Muscle layer of colon (tissue), 2 donors: ENCODE results near the gene PTPN4.

ENCODE experiments used
- H3K27ac ChIP-seq: one replicate; pipeline ENCODE4 v1.7.0; 2013; ENCODE audit warnings: low read depth, mild to moderate bottlenecking, low read length, moderate library complexity
- H3K27me3 ChIP-seq, 2 donors: one replicate each; pipeline ENCODE4 v1.7.0; 2013; ENCODE audit warnings: low read length in 2 of 2, mild to moderate bottlenecking in 2 of 2; ENCODE audit not compliant: insufficient read depth in 2 of 2, control insufficient read depth in 1 of 2
- H3K36me3 ChIP-seq: one replicate; pipeline ENCODE4 v1.7.0; 2013; ENCODE audit warnings: mild to moderate bottlenecking, low read length; ENCODE audit not compliant: insufficient read depth
- H3K4me1 ChIP-seq: one replicate; pipeline ENCODE4 v1.7.0; 2013; ENCODE audit warnings: mild to moderate bottlenecking, low read length; ENCODE audit not compliant: insufficient read depth
- H3K4me3 ChIP-seq, 2 donors: one replicate each; pipeline ENCODE4 v1.7.0; 2013; ENCODE audit warnings: low read length in 2 of 2, low read depth in 1 of 2, mild to moderate bottlenecking in 1 of 2, moderate library complexity in 1 of 2
- H3K9ac ChIP-seq: one replicate; pipeline ENCODE4 v1.7.0; 2013; ENCODE audit warnings: low read length
- H3K9me3 ChIP-seq: one replicate; pipeline ENCODE4 v1.7.0; 2013; ENCODE audit warnings: mild to moderate bottlenecking, low read length
- donor health status: abdominal sarcoma.
- donor health status: Adenocarcinoma of cecum.

PTPN4 gene

DNA sequence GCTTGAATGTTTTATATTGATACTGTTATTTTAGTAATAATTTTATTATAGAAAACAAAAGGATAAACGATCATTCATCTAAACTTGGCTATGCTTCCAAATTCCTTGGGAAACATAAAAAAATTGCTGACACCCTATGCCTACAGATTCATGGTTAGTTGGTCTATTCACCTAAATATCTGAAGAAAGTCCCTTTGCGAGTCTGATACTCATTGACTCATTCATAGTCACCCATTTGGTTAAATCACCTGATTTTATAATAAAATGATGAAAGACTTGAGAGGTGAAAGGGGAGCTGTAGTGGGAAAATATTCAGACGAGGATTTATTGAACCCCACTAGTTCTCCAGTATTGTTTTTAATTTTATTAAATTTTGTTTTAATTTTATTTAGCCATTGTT is 112.0 kb downstream of the PTPN4 start:
- H3K4me1 ChIP-seq: no peaks in the 10 kb centered on the region
- no peak overlapping the region for H3K27ac ChIP-seq
- H3K9me3 ChIP-seq: no peaks in the 10 kb centered on the region
- no peaks in the 10 kb centered on the region for H3K36me3 ChIP-seq
- H3K4me3 ChIP-seq: no peak overlapping the region
- H3K9ac ChIP-seq: no peak overlapping the region
- no peaks in the 10 kb centered on the region for H3K27me3 ChIP-seq

DNA sequence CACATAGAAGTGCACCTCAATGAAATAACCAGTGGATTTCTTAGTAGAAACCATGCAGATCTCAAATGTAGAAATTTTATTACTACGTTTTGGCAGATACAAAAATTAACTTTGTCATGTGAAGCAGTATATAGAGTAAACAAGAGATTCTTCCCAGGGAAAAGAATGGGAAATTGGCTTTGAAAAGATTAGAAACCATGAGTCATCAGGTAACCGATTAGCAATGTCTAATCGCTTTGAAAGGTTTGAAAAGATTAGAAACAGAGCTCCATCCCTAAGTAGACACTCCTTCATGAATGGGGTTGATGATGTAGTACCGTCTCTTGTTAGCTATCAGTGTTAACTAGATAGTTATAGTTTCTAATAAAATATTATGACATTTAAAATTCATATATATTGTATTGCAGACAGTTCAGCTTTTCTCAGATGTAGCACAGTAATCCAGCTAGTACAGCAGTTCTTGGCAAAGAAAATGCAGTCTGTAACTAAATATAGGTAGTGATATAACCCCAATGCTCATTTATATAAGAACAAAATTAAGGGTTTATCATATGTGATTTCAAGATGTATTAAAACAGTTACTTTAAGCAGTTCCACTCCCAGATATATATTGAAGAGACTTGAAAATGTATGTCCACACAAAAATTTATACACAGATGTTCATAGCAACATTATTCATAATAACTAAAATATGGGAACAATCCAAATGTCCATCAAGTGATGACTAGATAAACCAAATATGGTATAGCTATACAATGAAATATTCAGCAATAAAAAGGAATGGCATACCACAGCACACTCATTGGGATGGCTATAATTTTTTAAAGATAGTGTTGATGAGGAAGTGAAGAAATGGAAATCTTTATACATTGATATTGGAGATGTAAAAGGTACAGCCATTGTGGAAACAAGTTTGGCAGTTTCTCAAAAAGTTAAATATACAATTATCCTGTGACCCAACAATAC is 113.9 kb downstream of the PTPN4 start:
- no peak overlapping the region for H3K27ac ChIP-seq
- H3K27me3 ChIP-seq: no peaks in the 10 kb centered on the region

DNA sequence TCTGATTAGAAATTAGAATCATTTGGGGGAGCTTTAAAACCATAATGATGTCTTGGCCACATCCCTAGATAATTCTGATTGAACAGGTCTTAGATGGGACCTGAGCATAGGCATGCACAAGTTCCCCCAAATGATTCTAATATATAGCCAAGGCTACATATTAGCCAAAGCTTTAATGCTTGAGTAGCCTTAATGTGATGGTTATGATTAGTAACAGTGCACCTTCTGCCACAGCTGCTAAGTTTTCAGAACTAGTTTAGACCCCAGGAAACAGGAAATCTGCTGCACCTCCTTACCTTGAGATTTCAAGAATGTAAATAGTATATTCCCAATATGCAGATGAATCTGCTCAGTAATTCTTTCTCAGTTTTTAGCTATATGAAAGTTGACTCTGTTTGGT is 119.8 kb downstream of the PTPN4 start:
- no peaks in the 10 kb centered on the region for H3K9me3 ChIP-seq
- no peaks in the 10 kb centered on the region for H3K4me1 ChIP-seq
- H3K9ac ChIP-seq: no peak overlapping the region
- no peaks in the 10 kb centered on the region for H3K27me3 ChIP-seq
- no peak overlapping the region for H3K27ac ChIP-seq
- no peaks in the 10 kb centered on the region for H3K36me3 ChIP-seq
- no peak overlapping the region for H3K4me3 ChIP-seq

More for the DNA sequence above, 113.9 kb downstream of the PTPN4 start:
- no peak overlapping the region for H3K9ac ChIP-seq
- no peaks in the 10 kb centered on the region for H3K36me3 ChIP-seq
- no peaks in the 10 kb centered on the region for H3K9me3 ChIP-seq
- no peaks in the 10 kb centered on the region for H3K4me1 ChIP-seq
- no peak overlapping the region for H3K4me3 ChIP-seq

DNA sequence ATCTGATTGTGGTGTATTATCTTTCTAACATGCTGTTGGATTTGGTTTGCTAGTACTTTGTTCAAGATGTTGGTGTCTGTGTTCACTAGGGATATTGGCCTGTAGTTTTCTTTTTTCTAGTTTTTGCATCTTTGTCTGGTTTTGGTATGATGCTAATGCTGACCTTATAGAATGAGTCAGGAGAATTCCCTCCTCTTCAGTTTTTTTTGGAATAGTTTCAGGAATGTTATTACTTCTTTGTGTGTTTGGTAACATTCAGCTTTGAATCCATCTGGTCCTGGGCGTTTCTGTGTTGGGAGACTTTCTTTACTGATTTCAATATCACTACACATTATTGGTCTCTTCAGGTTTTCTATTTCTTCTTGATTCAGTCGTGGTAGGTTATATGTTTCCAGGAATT is 129.0 kb downstream of the PTPN4 start:
- Histone ChIP-seq H3K9ac (no peak overlapping the region), H3K4me1 (no peaks in the 10 kb centered on the region), H3K36me3 (no peaks in the 10 kb centered on the region), H3K9me3 (no peaks in the 10 kb centered on the region), H3K27ac (no peak overlapping the region), H3K4me3 (no peak overlapping the region), H3K27me3 (no peaks in the 10 kb centered on the region)

- H3K4me1 ChIP-seq: no peaks in the 10 kb centered on the region
- peaks cover 5% of the 10 kb centered on the region for H3K36me3 ChIP-seq
- H3K9ac ChIP-seq: no peak overlapping the region
- no peak overlapping the region for H3K27ac ChIP-seq
- no peaks in the 10 kb centered on the region for H3K27me3 ChIP-seq
- H3K4me3 ChIP-seq: no peak overlapping the region
- H3K9me3 ChIP-seq: no peaks in the 10 kb centered on the region
These were observed 138.1 kb downstream of the PTPN4 start for GRCh38 chr2:119897736-119898395.

DNA sequence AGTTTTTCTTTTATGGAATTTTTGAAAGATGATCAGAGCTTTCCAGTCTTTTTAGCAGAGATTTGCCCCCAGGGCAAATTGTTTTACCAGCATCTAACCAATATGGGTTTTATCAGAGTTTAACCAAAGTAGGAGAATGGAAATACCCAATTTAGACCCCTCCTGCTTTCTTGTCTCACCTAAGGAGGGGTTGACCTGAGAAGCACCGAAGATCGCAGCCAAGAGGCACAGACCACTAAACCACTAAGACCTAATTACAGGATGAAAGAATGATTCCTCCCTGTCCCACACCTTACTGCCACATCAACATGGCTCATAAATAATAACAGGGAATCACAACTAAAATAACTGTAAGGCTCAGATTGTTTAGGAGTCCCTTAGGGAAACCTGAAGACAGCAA is 141.3 kb downstream of the PTPN4 start:
- no peak overlapping the region for H3K27ac ChIP-seq
- H3K9ac ChIP-seq: no peak overlapping the region
- peaks cover 12% of the 10 kb centered on the region for H3K36me3 ChIP-seq
- H3K4me1 ChIP-seq: no peaks in the 10 kb centered on the region
- H3K27me3 ChIP-seq: no peaks in the 10 kb centered on the region
- H3K4me3 ChIP-seq: no peak overlapping the region
- no peaks in the 10 kb centered on the region for H3K9me3 ChIP-seq

GRCh38 chr2:119910566-119910965 is 150.8 kb downstream of the PTPN4 start:
- no peaks in the 10 kb centered on the region for H3K36me3 ChIP-seq
- no peaks in the 10 kb centered on the region for H3K4me1 ChIP-seq
- no peak overlapping the region for H3K4me3 ChIP-seq
- H3K27ac ChIP-seq: no peak overlapping the region
- H3K9me3 ChIP-seq: no peaks in the 10 kb centered on the region
- H3K27me3 ChIP-seq: no peaks in the 10 kb centered on the region
- no peak overlapping the region for H3K9ac ChIP-seq

GRCh38 chr2:119914266-119914665 is 154.5 kb downstream of the PTPN4 start:
- H3K36me3 ChIP-seq: no peaks in the 10 kb centered on the region

GRCh38 chr2:119921825-119922224 is 162.1 kb downstream of the PTPN4 start:
- Histone ChIP-seq H3K27ac (no peak overlapping the region), H3K9ac (no peak overlapping the region), H3K36me3 (no peaks in the 10 kb centered on the region), H3K27me3 (no peaks in the 10 kb centered on the region), H3K9me3 (no peaks in the 10 kb centered on the region), H3K4me1 (no peaks in the 10 kb centered on the region), H3K4me3 (no peak overlapping the region)

More at GRCh38 chr2:119914266-119914665, 154.5 kb downstream of the PTPN4 start:
- H3K9ac ChIP-seq: no peak overlapping the region
- no peaks in the 10 kb centered on the region for H3K27me3 ChIP-seq
- no peak overlapping the region for H3K4me3 ChIP-seq
- no peaks in the 10 kb centered on the region for H3K4me1 ChIP-seq
- no peaks in the 10 kb centered on the region for H3K9me3 ChIP-seq
- H3K27ac ChIP-seq: no peak overlapping the region

- H3K27ac ChIP-seq: no peak overlapping the region
These were observed 163.0 kb downstream of the PTPN4 start for GRCh38 chr2:119922699-119923098.

DNA sequence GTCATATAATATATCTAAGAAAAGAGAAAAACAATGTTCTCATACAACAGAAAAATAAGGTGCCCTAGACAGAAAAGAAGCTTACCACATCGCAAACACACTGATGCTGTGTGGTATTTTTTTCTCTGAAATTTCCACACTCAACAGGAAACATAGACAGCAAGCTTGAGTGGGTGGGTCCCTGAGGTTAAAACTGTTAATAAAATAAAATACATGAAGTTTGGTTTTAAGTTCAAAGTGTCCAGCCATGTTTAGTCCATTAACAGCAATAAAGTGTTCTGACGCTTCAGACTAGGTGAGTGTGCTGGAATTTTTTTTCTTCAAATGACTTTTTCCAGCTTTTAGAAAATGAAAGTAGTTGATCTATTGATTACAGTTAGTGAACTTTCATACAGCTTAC is 169.8 kb downstream of the PTPN4 start:
- Histone ChIP-seq H3K9ac (no peak overlapping the region), H3K27ac (no peak overlapping the region), H3K4me3 (no peak overlapping the region), H3K9me3 (no peaks in the 10 kb centered on the region), H3K27me3 (no peaks in the 10 kb centered on the region), H3K4me1 (no peaks in the 10 kb centered on the region), H3K36me3 (peaks cover 6% of the 10 kb centered on the region)

More at GRCh38 chr2:119922699-119923098, 163.0 kb downstream of the PTPN4 start:
- no peaks in the 10 kb centered on the region for H3K27me3 ChIP-seq
- H3K9ac ChIP-seq: no peak overlapping the region
- no peaks in the 10 kb centered on the region for H3K36me3 ChIP-seq
- H3K4me3 ChIP-seq: no peak overlapping the region
- H3K9me3 ChIP-seq: no peaks in the 10 kb centered on the region
- no peaks in the 10 kb centered on the region for H3K4me1 ChIP-seq
